GM18526 (cell line): ENCODE measurements around the gene IQSEC1.

Source experiments
- POLR2A ChIP-seq: IDR thresholded peaks from 3 replicates; pipeline ENCODE4 v1.6.1; 2011; ENCODE audit not compliant: insufficient read length; ENCODE audit errors: extremely low read depth

IQSEC1 gene

DNA sequence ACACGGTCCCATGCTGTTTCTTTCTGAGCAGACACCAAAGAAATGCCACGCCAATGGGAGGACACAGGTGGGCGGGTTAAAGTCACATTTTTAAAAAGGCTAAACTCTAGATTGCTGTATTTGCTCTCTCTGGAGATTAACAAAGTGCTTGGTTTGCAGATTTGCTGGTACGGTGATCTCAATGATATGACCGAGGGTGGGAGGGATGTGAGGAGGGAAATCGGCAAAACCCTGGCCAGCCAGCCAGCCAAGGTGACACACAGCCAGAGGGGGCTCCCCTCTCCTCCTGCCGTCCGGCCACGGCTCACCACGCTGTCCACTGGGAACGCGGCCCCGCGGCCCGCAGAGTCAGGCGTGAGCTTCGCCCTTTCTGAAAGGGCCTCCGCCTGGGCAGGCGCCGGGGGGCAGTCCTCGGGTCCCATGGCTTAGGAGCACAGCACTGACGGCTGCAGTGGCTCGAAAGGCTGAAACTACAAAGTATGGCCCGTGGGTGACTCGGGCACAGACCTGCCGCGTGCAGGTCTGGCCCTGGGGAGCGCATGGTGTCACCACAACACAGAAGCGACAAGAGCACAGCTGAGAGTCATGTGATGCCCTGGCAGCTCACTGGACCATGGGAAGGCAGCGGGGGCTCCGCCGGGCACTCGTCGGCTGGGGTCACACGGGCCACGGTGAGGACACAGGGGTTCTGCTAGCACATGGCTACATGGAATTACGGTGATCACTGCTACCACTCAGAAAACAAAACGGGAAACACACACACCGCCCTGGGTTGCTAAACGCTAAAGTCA lies 174.1 kb downstream of the IQSEC1 start:
- TF ChIP-seq POLR2A = no peak

DNA sequence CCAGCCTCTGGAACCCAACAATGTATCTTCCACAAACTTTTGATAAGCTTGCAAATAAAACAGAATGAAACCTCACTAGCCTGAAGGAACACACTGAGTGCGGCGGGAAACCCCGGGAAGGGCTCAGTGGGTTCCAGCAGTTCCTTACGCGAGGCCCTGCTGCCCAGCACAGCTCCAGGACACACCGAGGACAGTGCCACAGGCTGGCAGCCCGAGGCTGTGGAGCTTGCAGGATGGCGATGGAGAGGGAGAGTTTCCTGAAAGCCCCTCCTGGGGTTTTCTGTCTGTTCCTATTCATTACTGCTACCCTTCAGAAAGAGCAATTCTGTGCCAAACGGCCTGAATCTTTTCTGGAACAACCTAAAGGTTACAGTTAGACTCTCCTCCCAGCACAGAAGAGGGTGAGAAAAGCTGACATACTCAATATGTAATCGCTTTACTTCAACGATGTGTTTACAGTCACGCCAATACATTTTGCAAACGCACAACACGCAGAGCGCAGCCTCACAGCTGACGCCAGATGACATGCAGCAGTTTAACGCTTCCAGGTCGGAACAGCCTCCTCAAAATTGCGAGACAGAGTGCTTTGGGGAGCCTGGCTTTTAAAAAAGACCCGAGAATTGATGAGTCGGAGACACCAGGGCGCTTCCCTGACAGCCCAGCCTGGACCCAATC lies 174.8 kb downstream of the IQSEC1 start:
- TF ChIP-seq POLR2A = no peak

DNA sequence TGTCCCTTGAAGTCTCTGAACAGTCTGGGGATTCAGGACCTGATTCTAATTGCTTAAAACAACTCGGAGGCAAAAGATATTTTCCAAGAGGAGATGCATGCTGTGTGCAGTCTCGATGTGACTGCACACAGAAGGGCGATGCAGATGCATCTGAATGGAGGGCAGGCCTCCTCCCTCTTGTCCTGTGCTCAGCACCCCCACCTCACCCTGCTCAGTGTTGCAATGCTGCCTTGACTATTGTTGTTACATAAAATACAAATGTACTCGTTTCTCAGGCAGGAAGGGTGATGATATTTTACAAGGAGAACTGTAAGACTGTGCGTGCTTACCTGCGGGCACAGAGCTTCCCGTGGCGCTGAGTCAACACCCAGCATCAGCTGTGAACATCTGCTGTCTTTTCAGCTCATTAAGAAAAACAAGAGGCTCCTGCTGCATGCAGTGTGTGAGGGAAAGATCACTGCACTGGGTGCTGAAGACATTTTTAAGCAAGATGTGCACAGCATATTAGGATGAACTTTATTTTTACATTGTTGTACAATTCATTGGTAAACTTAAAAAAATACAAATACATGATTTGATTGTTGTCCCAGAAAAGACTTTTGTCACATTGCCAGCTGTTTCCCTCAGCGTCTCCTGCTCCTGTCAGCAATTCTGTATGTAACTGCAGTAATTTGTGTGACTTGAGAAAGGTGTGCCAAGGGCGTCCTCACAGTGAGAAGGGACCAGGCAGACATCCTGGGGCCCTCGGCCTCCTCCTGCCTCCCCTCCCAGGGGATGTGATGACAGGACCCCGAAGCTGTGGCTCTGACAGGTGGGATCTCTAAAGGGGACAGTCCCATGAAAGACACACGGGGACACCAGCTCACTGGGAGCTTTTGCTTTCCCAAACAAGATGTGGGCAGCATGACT lies 175.6 kb downstream of the IQSEC1 start:
- TF ChIP-seq POLR2A = no peak

DNA sequence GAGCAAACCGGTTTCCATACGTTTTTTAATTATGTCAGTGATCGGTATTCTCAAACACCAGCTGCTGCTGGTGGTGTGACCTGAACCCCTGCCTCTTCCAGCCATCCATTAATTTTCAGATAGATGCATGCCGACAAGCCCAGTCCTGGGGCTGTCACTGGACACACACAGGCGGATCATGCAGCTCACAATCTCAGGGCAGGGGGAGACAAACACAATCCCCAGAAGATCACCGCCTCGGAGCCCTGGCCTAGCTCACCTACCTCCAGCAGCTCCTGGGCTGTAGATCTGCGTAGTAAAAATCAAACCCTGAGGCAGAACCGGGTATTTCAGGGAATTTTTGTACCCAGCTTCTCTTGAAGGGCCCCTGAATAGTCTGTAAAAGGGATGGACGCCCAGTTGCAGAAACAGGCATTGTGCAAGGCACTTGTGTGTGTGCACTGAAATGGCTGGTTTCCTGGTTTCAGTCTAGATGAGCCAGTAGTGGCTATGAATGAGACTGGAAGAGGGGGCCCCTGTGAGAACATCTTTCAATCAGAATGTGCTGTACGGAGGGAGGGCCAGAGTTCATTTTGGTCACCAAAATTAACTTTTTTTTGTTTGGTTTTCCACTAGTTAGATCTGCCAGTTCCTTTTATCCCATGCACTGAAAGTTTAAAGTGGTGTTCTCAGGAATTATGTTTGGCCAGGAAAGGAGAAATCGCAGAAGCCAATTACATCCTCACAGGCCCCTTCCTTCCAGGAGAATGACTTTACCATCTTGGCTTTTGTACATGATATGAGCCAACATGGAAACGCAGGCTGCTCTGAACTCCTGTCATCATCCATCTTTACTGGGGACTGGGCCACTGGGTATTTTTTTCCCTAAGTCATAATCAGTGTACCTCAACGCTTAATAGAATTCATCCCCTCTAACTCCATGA lies 176.9 kb downstream of the IQSEC1 start:
- no peak for TF ChIP-seq POLR2A

DNA sequence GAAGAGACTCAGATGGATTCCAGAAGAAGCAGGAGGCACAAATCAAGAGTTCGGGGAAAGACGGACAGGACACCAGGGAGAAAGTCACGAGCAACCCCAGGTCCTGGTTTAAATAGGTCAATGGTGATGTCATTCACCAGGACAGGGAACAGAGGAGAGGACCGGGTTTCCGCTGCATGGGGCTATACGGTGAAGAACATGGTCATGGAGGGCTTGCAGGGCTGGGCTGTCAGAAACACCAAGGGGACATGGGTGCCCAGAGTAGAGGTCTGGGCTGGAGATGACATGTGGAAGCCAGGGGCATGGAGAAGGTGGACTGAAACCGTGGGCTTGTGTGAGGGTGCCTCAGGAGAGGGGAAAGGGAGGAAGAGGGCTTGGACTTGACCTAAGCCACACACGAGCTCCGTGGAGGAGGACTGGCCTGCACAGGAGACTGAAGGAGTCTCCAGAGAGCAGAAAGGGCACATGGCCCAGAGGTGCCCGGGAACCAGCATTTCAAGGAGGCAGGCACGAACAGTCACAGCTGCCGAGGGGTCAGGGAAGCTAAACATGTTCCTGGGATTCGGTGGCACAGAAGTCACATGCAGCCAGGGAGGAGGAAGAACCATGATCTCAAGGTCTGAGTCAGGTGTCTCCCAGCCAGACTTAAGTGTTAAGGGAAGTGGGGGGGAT lies 177.7 kb downstream of the IQSEC1 start:
- TF ChIP-seq POLR2A = no peak

DNA sequence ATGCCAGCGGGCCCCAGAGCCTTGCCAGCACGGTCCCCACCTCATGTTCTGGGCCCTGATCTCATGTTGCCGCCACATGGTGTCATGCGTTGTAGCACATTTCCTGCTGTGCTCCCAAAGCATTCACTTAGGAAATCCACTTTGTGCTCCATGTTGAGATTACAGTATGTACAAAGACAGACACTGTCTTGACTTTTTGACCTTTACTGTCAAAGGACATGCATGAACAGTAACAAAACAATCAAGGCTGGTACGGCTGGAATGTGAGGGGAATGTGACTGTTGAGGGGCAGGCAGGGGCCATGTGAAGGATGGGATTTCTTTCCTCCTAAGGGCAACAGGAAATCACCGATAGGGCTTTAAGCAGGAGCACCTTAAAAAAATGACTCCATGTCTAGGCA lies 178.6 kb downstream of the IQSEC1 start:
- no peak for TF ChIP-seq POLR2A

DNA sequence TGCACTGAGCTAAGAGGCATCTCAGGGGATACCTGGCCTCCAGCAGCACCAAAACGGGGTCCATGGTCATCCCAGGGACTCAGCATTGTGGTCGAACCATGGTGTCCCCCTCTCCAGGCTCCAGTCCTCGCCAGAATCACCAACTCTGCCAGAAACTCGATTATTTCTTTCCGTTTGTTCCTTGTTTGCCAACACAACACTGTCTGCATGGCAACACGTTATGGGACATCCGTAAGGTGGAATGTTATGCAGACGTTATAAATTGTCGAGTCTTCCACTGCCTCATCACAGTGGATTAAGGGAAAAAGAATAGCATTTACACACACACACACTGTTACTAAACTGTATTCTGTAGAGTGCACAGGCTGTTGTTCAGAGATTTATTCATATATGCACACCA lies 179.4 kb downstream of the IQSEC1 start:
- no peak for TF ChIP-seq POLR2A

DNA sequence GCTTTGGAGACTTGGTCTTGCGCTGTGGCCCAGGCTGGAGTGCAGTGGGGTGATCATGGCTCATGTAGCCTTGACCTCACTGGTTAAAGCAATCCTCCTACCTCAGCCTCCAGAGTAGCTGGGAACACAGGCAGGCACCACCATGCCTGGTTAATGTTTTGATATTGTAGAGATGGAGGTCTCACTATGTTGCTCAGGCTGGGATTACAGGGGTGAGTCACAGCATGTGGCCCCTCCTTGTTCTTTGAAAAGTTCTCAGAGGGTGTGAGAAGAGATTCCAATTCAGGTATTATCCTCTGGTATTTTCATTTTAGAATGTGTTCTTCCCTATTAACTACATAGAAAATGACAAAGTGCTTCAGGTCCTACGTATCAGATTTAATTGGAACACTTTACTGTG lies 180.0 kb downstream of the IQSEC1 start:
- no peak for TF ChIP-seq POLR2A

DNA sequence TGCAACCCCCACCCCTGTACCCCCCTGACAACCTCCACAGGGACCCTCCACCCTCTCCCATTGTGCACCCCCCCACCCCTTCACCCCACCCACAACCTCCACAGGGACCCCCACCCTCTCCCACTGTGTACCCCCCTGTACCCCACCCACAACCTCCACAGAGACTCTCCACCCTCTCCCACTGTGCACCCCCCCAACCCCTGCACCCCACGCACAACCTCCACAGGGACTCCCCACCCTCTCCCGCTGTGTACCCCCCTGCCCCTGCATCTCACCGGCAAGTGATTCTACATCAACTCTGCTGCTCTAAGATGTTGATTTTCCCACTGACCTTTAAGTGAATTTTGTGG lies 180.4 kb downstream of the IQSEC1 start:
- no peak for TF ChIP-seq POLR2A

DNA sequence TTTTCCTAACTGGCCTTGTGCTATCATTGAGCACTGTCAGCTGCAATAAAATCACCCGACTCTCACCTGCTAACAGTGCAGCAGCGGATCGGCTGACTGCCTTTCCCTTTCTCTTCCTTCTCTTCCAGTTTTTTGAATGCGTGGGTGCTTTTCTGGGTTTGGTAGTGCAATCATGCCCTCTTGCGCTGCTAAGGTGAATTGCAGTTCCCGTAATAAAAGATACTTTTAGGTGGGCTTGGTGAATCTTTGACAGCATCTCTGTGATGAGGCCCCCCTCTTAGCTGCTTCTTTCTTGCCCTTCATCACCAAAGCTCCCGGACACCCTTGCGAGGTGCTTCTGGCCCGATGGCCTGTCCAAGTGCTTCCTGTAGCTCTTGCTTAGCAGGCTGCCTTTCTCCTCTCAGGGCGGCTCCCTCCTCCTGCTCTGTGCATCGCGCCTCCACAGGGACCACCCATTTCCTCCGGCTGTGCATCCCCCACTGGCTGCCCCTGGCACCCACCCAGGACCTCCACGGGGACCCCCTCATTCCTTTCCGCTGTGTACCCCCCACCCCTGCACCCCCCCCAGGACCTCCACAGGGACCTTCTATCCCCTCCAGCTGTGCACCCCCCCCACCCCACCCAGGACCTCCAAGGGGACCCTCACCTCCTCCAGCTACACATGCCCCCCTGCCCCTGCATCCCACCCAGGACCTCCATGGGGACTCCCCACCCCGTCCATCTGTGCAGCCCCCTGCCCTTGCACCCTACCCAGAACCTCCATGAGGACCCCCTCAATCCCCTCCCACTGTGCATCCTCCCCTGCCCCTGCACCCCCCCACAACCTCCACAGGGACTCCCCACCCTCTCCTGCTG lies 181.0 kb downstream of the IQSEC1 start:
- TF ChIP-seq POLR2A = no peak

DNA sequence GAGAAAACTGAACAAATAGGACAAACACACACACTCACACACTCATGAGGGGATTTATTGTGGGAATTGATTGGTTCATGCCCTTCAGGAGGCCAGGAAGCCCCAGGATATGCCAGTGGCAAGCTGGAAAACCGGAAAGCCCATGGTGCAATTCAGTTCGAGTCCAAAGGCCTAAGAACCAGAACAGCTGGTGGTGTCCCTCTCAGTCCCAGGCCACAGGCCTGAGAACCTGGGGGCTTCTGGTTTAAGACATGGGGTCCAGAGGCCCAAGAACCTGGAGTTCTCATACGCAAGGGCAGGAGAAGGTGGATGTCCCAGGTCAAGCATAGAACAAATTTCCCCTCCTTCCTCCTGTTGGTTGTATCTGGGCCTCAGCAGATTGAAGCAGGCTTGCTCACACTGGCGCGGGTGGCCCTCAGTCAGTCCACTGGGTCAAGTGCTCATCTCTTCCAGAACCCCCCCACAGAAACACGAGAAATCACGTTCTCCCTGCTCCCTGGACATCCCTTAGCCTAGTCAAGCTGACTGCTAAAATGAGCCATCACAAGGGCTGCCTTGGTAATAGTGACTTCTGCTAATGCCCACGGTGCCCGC lies 181.7 kb downstream of the IQSEC1 start:
- TF ChIP-seq POLR2A = no peak

DNA sequence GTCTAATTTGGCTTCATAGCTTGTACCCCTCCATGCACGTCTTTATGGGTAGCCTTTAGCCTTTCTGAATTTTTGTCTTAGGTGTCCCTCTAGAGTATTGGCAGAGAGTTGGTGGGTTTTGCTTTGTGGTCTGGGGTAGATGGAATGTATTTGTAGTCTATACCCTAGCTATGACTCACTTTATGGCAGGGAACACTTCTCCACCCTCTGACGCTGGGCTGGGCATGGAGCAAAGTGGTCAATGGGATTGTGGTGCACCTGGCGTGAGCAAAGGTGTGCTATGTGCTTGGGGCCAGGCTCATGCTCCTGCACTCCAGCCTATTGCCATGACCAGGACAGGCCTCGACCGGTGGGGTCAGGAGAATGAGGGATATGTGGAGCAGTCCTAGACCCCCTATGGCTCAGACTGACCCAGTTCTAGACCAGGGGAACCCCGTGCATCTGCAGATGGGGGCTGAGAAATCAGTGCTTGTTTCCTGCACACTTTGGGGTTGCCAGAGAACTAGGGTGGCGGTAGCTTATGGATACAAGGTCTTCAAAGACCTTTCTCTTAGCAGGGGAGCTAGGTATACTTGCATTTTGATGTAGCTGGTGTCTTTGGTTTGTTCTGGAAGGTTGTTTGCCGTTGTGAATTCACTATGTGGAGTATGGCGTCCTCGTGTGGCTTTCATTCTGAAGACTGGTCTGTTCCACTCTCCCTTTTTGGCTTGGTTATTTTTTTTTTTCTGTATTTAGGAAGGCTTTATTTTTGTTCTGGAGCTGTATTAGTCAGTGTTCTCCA lies 182.4 kb downstream of the IQSEC1 start:
- TF ChIP-seq POLR2A = no peak
